HepG2 (cell line): ENCODE data around the gene STAT5A. TPM values are rescaled to one million over a fixed set of nuclear protein-coding genes. Genes with fewer than 3 reads are reported as not detected.

Experiments used
- ATAC-seq: fragments of 200-7000 bp; cut with Tn5 transposase; 3 replicates; pipeline ENCODE4 v1.9.1; 2020; ENCODE audit warnings: mild to moderate bottlenecking, moderate library complexity
- BruUV-seq: library from RNA; stranded (reverse); fragments of 400-500 nt; replicated peaks from 2 replicates; lab custom pipeline; 2021; lab: Mats Ljungman, UMichigan
- CTCF ChIA-PET: fragments of 300-600 bp; formaldehyde crosslinking; extraction: SDS; loops from one replicate; lab custom pipeline; 2021; ENCODE audit warnings: low total read pairs, inconsistent platforms, low intra/inter-chr PET ratio; lab: Yijun Ruan, JAX
- POLR2A ChIA-PET: fragments of 350-600 bp; sonication (Branson Sonifier 250); formaldehyde crosslinking; loops from one replicate; lab custom pipeline; 2020; ENCODE audit warnings: antibody characterized with exemption, inconsistent platforms; lab: Yijun Ruan, JAX
- DNase-seq: peaks from one replicate; pipeline ENCODE4 v3.0.0-alpha.2; 2015; ENCODE audit warnings: low spot score
- FAIRE-seq: peaks from 3 replicates; lab custom pipeline; 2011; peaks lifted over from hg19 to GRCh38; lab: Jason Lieb, UNC
- H2AFZ ChIP-seq: one replicate; pipeline ENCODE4 v1.6.1; 2011; ENCODE audit warnings: low read length, inconsistent platforms
- H3K27ac ChIP-seq: fragments of 300-600 bp; 3 replicates; pipeline ENCODE4 v1.8.0; 2011; ENCODE audit warnings: mixed run types, mild to moderate bottlenecking, mixed read lengths, low read length, inconsistent platforms; ENCODE audit not compliant: insufficient read depth; ENCODE audit errors: extremely low read length
- H3K27me3 ChIP-seq, 2 experiments: fragments of 200-600 bp in 1 of 2; 2 replicates in 1 of 2; 3 replicates in 1 of 2; pipeline versions ENCODE4 v1.6.0 to v1.8.0; 2011; ENCODE audit warnings: low read length in 2 of 2, mild to moderate bottlenecking in 2 of 2, moderate library complexity in 2 of 2, inconsistent platforms in 1 of 2; ENCODE audit not compliant: insufficient read depth in 2 of 2, control insufficient read depth in 1 of 2
- H3K36me3 ChIP-seq, 2 experiments: fragments of 200-600 bp in 1 of 2; replicated peaks in 1 of 2; 2 replicates in 1 of 2; 3 replicates in 1 of 2; pipeline versions ENCODE4 v1.5.1 to v1.8.0; 2011; ENCODE audit warnings: low read length in 2 of 2, inconsistent platforms in 1 of 2; ENCODE audit not compliant: insufficient read depth in 2 of 2, control insufficient read depth in 1 of 2
- H3K4me1 ChIP-seq: 2 replicates; pipeline ENCODE4 v1.5.1; 2012; ENCODE audit warnings: low read length, inconsistent platforms; ENCODE audit not compliant: insufficient read depth
- H3K4me2 ChIP-seq: 2 replicates; pipeline ENCODE4 v1.6.0; 2011; ENCODE audit warnings: low read depth, low read length, inconsistent platforms
- H3K4me3 ChIP-seq, 3 experiments: fragments of 200-600 bp in 1 of 3; sonication (generic), shearing (Covaris generic) in 1 of 3; replicated peaks in 1 of 3; 2 replicates each; pipeline ENCODE4 v1.5.1; 2011 to 2016; ENCODE audit warnings: low read length in 3 of 3, inconsistent platforms in 2 of 3, low read depth in 2 of 3, mild to moderate bottlenecking in 2 of 3, control low read depth in 1 of 3, mixed read lengths in 1 of 3; ENCODE audit not compliant: insufficient read depth in 1 of 3
- H3K79me2 ChIP-seq: one replicate; pipeline ENCODE4 v1.6.1; 2011; ENCODE audit warnings: low read length, inconsistent platforms; ENCODE audit not compliant: insufficient read depth
- H3K9ac ChIP-seq: 2 replicates; pipeline ENCODE4 v1.6.0; 2011; ENCODE audit warnings: mild to moderate bottlenecking, low read depth, low read length, inconsistent platforms; ENCODE audit not compliant: insufficient read depth
- H3K9me3 ChIP-seq: 2 replicates; pipeline ENCODE4 v1.5.1; 2012; ENCODE audit warnings: mild to moderate bottlenecking, low read length
- H4K20me1 ChIP-seq: 2 replicates; pipeline ENCODE4 v1.6.0; 2011; ENCODE audit warnings: inconsistent platforms, mild to moderate bottlenecking, low read length, moderate library complexity; ENCODE audit not compliant: insufficient read depth
- FOXK2 ChIP-seq: fragments of 450-650 bp; IDR thresholded peaks from 2 replicates; pipeline ENCODE4 v1.6.1; 2016
- HOXD1 ChIP-seq: sonication (generic); formaldehyde crosslinking; IDR thresholded peaks from 2 replicates; pipeline ENCODE4 v1.5.0; 2020; ENCODE audit warnings: missing genetic modification reagents
- MXD4 ChIP-seq: IDR thresholded peaks from 2 replicates; pipeline ENCODE4 v1.6.1; 2016; ENCODE audit warnings: mild to moderate bottlenecking, missing biosample characterization, missing genetic modification reagents
- NCOA1 ChIP-seq: sonication (generic); formaldehyde crosslinking; IDR thresholded peaks from 2 replicates; pipeline ENCODE4 v1.9.0; 2021; ENCODE audit warnings: missing genetic modification reagents
- RFX3 ChIP-seq: IDR thresholded peaks from 2 replicates; pipeline ENCODE4 v1.6.1; 2016; ENCODE audit warnings: missing biosample characterization, missing genetic modification reagents
- RXRB ChIP-seq: IDR thresholded peaks from 2 replicates; pipeline ENCODE4 v1.6.1; 2016; ENCODE audit warnings: borderline replicate concordance, missing genetic modification reagents, missing compliant biosample characterization
- SNAPC4 ChIP-seq: sonication (generic); formaldehyde crosslinking; IDR thresholded peaks from 2 replicates; pipeline ENCODE4 v1.4.0; 2020; ENCODE audit warnings: mild to moderate bottlenecking, missing genetic modification reagents
- SRSF9 ChIP-seq: fragments of 200-400 bp; formaldehyde crosslinking; IDR thresholded peaks from 2 replicates; pipeline ENCODE4 v1.6.1; 2018; ENCODE audit warnings: borderline replicate concordance, mild to moderate bottlenecking, low read depth, low read length; ENCODE audit not compliant: insufficient read depth, poor library complexity, severe bottlenecking
- TRIM22 ChIP-seq: fragments of 450-650 bp; IDR thresholded peaks from 2 replicates; pipeline ENCODE4 v1.6.1; 2017
- TRIM24 ChIP-seq: sonication (generic); formaldehyde crosslinking; IDR thresholded peaks from 2 replicates; pipeline ENCODE4 v1.8.0; 2022; ENCODE audit warnings: mild to moderate bottlenecking, missing genetic modification reagents
- ZBTB1 ChIP-seq: sonication (generic); formaldehyde crosslinking; IDR thresholded peaks from 2 replicates; pipeline ENCODE4 v1.4.0; 2020; ENCODE audit warnings: missing genetic modification reagents, borderline replicate concordance
- ZNF230 ChIP-seq: sonication (generic); formaldehyde crosslinking; IDR thresholded peaks from 2 replicates; pipeline ENCODE4 v1.4.0; 2020; ENCODE audit warnings: mild to moderate bottlenecking, missing genetic modification reagents
- ZNF501 ChIP-seq: sonication (generic); formaldehyde crosslinking; IDR thresholded peaks from 2 replicates; pipeline ENCODE4 v1.5.1; 2020; ENCODE audit warnings: mild to moderate bottlenecking, moderate library complexity, missing genetic modification reagents
- ZNF770 ChIP-seq: sonication (generic); formaldehyde crosslinking; IDR thresholded peaks from 2 replicates; pipeline ENCODE4 v1.5.0; 2020; ENCODE audit warnings: mild to moderate bottlenecking, missing genetic modification reagents
- ZSCAN29 ChIP-seq: sonication (generic); formaldehyde crosslinking; conservative IDR thresholded peaks from 2 replicates; pipeline ENCODE4 v1.4.0; 2020; ENCODE audit warnings: mild to moderate bottlenecking, missing genetic modification reagents
- WGBS: methylation state at CpG from one replicate; pipeline ENCODE4 v1.1.6; 2017; ENCODE audit warnings: low lambda C conversion rate; 5-methylcytosine and 5-hydroxymethylcytosine counted together
- in situ Hi-C: cut with HindIII; loops from 2 replicates; pipeline ENCODE4 v1.10.0; 2017; ENCODE audit warnings: low pct_unique_long_range_greater_than_20kb; ENCODE audit not compliant: extremely low pct_ligation_motif_present
- intact Hi-C: fragments of 100-400 bp; cut with micrococcal nuclease; formaldehyde crosslinking; loops from one replicate; pipeline ENCODE4 v1.10.0; 2022; ENCODE audit not compliant: unreplicated experiment
- polyA plus RNA-seq, 8 experiments: library from polyadenylated mRNA; depleted of rRNA in 3 of 8; stranded (reverse) in 7 of 8; unstranded in 1 of 8; fragments of >200 nt; fragmentation: Illumina TruSeq in 4 of 8; extraction: Trizol in 4 of 8; gene quantifications; 2 replicates each; pipeline versions ENCODE4 v1.2.1 to v1.2.3, GENCODE V29; 2011 to 2016; ENCODE audit warnings: low read depth in 4 of 8, missing spikeins in 1 of 8, mixed read lengths in 1 of 8; ENCODE audit not compliant: insufficient read depth in 1 of 8
- total RNA-seq, 5 experiments: library from RNA; depleted of rRNA; stranded (reverse); fragments of >200 nt; fragmentation: Illumina TruSeq; extraction: Trizol; gene quantifications; 2 replicates each; pipeline ENCODE4 v1.2.3, GENCODE V29; 2016; ENCODE audit warnings: low read depth in 1 of 5

STAT5A gene
- total and polyA plus RNA-seq, 2 of the 13 experiments (the other 11 are each of a cell fraction or from before 2014, with no cell fraction given), result 1.4 to 4.1 TPM

GRCh38 chr17:42284024-42284369 is 4.3 kb upstream of the STAT5A start:
- no TSS peak for BruUV-seq
- Histone ChIP-seq H3K36me3 (no peaks in the 10 kb centered on the region), H3K9ac (no peak overlapping the region), H3K4me3 (no peak overlapping the region), H3K4me1 (peaks cover 54% of the 10 kb centered on the region), H4K20me1 (no peaks in the 10 kb centered on the region), H3K27ac (no peak overlapping the region), H3K9me3 (no peaks in the 10 kb centered on the region), H3K79me2 (no peaks in the 10 kb centered on the region), H3K27me3 (peaks cover 6 to 45% of the 10 kb centered on the region in 2 experiments; a peak in 4 of 5 replicates), H2AFZ (no peak overlapping the region), H3K4me2 (peak overlapping the region; percentile 40; the same call in 1 of the 2 replicates)
- CTCF ChIA-PET, result no interaction called here
- in situ Hi-C loops, result no loop called here
- POLR2A ChIA-PET, result no interaction called here
- TF ChIP-seq SRSF9 (no peak), RXRB (no peak), ZNF770 (no peak), RFX3 (CRISPR knock-in tag) (no peak), HOXD1 (no peak), MXD4 (CRISPR knock-in tag) (no peak), TRIM22 (no peak), ZSCAN29 (CRISPR knock-in tag) (no peak), ZBTB1 (CRISPR knock-in tag) (no peak), NCOA1 (CRISPR knock-in tag) (no peak), FOXK2 (no peak), SNAPC4 (CRISPR knock-in tag) (no peak), ZNF501 (CRISPR knock-in tag) (no peak), ZNF230 (CRISPR knock-in tag) (no peak), TRIM24 (CRISPR knock-in tag) (no peak)
- 37% methylated on average over 5 of the region's 5 CpGs for WGBS
- intact Hi-C loops, result loop anchor here (5.0 to 10.0 kb wide), 2 partner anchors 37 to 59 kb away; no protein-coding TSS in a partner anchor
- FAIRE-seq, result no peak
- DNase-seq, result no peak
- no peak for ATAC-seq
